H9 (cell line): ENCODE data around the gene SSTR4. TPM values are rescaled to one million over a fixed set of nuclear protein-coding genes. Genes with fewer than 3 reads are reported as not detected.

Experiments used
- DNase-seq: peaks from one replicate; pipeline ENCODE4 v3.0.0-alpha.2; 2017
- H2AFZ ChIP-seq: one replicate; pipeline ENCODE4 v1.6.1; 2013; ENCODE audit warnings: mild to moderate bottlenecking, low read length, control low read depth, moderate library complexity
- H2AK5ac ChIP-seq: 2 replicates; pipeline ENCODE4 v1.6.1; 2013; ENCODE audit warnings: low read length, control low read depth, mixed read lengths; ENCODE audit not compliant: insufficient read length
- H2BK120ac ChIP-seq: one replicate; pipeline ENCODE4 v1.6.1; 2013; ENCODE audit warnings: low read depth, mild to moderate bottlenecking, low read length, control low read depth, inconsistent platforms; ENCODE audit not compliant: poor library complexity, severe bottlenecking
- H2BK12ac ChIP-seq: 2 replicates; pipeline ENCODE4 v1.6.1; 2013; ENCODE audit warnings: low read length, control low read depth, mixed read lengths, low read depth; ENCODE audit not compliant: insufficient read length
- H2BK15ac ChIP-seq: 2 replicates; pipeline ENCODE4 v1.6.1; 2013; ENCODE audit warnings: low read depth, low read length, control low read depth
- H2BK20ac ChIP-seq: one replicate; pipeline ENCODE4 v1.6.1; 2013; ENCODE audit warnings: low read depth, mild to moderate bottlenecking, low read length, control low read depth, inconsistent platforms; ENCODE audit not compliant: poor library complexity, severe bottlenecking
- H2BK5ac ChIP-seq: 2 replicates; pipeline ENCODE4 v1.6.1; 2013; ENCODE audit warnings: low read length, control low read depth, mixed read lengths; ENCODE audit not compliant: insufficient read length
- H3K14ac ChIP-seq: 2 replicates; pipeline ENCODE4 v1.6.1; 2013; ENCODE audit warnings: low read length, control low read depth; ENCODE audit not compliant: insufficient read depth
- H3K18ac ChIP-seq: 2 replicates; pipeline ENCODE4 v1.6.1; 2013; ENCODE audit warnings: low read depth, mild to moderate bottlenecking, mixed read lengths, low read length, control low read depth; ENCODE audit not compliant: insufficient read length
- H3K23ac ChIP-seq: 2 replicates; pipeline ENCODE4 v1.6.1; 2013; ENCODE audit warnings: low read length, control low read depth, mixed read lengths, low read depth; ENCODE audit not compliant: insufficient read length
- H3K23me2 ChIP-seq: 2 replicates; pipeline ENCODE4 v1.6.1; 2013; ENCODE audit warnings: low read depth, mild to moderate bottlenecking, mixed read lengths, low read length, control low read depth; ENCODE audit not compliant: insufficient read length, poor library complexity, severe bottlenecking
- H3K27ac ChIP-seq: 2 replicates; pipeline ENCODE4 v1.5.1; 2013; ENCODE audit warnings: low read length, control low read depth, mixed read lengths, low read depth; ENCODE audit not compliant: insufficient read length
- H3K27me3 ChIP-seq: 2 replicates; pipeline ENCODE4 v1.6.1; 2013; ENCODE audit warnings: low read length, control low read depth, inconsistent platforms; ENCODE audit not compliant: insufficient read depth
- H3K4ac ChIP-seq: 2 replicates; pipeline ENCODE4 v1.6.1; 2013; ENCODE audit warnings: low read depth, mild to moderate bottlenecking, control low read depth, inconsistent platforms, low read length, moderate library complexity
- H3K4me1 ChIP-seq: 2 replicates; pipeline ENCODE4 v1.6.1; 2013; ENCODE audit warnings: low read length, control low read depth, inconsistent platforms; ENCODE audit not compliant: insufficient read depth
- H3K4me2 ChIP-seq: 2 replicates; pipeline ENCODE4 v1.6.1; 2013; ENCODE audit warnings: low read length, control low read depth, mixed read lengths; ENCODE audit not compliant: insufficient read length, insufficient read depth
- H3K56ac ChIP-seq: 2 replicates; pipeline ENCODE4 v1.6.1; 2013; ENCODE audit warnings: low read depth, mild to moderate bottlenecking, mixed read lengths, low read length, control low read depth; ENCODE audit not compliant: insufficient read length
- H3K79me1 ChIP-seq: 2 replicates; pipeline ENCODE4 v1.6.1; 2013; ENCODE audit warnings: low read depth, mild to moderate bottlenecking, moderate library complexity, low read length, control low read depth, inconsistent platforms; ENCODE audit not compliant: insufficient read depth, poor library complexity, severe bottlenecking
- H3K79me2 ChIP-seq: 2 replicates; pipeline ENCODE4 v1.6.1; 2013; ENCODE audit warnings: low read length, control low read depth, inconsistent platforms; ENCODE audit not compliant: insufficient read depth
- H3K9ac ChIP-seq: 2 replicates; pipeline ENCODE4 v1.6.1; 2013; ENCODE audit warnings: low read length, control low read depth, mixed read lengths; ENCODE audit not compliant: insufficient read length; ENCODE audit errors: extremely low read depth
- H3K9me3 ChIP-seq: one replicate; pipeline ENCODE4 v1.6.1; 2013; ENCODE audit warnings: low read depth, low read length, inconsistent platforms; ENCODE audit not compliant: control insufficient read depth
- H3T11ph ChIP-seq: one replicate; pipeline ENCODE4 v1.6.1; 2013; ENCODE audit warnings: mild to moderate bottlenecking, low read length, control low read depth, inconsistent platforms
- H4K20me1 ChIP-seq: one replicate; pipeline ENCODE4 v1.6.1; 2013; ENCODE audit not compliant: control insufficient read depth, insufficient read length, insufficient read depth
- H4K5ac ChIP-seq: 2 replicates; pipeline ENCODE4 v1.6.1; 2013; ENCODE audit warnings: low read depth, mild to moderate bottlenecking, mixed read lengths, low read length, control low read depth; ENCODE audit not compliant: insufficient read length
- H4K8ac ChIP-seq: replicated peaks from 2 replicates; pipeline ENCODE4 v1.6.1; 2013; ENCODE audit warnings: low read length, control low read depth, mixed read lengths, low read depth; ENCODE audit not compliant: insufficient read length
- H4K91ac ChIP-seq: 2 replicates; pipeline ENCODE4 v1.6.1; 2013; ENCODE audit warnings: low read depth, mild to moderate bottlenecking, moderate library complexity, mixed read lengths, low read length, control low read depth; ENCODE audit not compliant: insufficient read length
- H3K27ac Mint-ChIP-seq, 3 experiments: 2 replicates in 2 of 3; 3 replicates in 1 of 3; pipeline ENCODE4 v1.8.0; 2020 to 2021; ENCODE audit warnings: mixed read lengths in 3 of 3, mild to moderate bottlenecking in 1 of 3, moderate library complexity in 1 of 3
- H3K27me3 Mint-ChIP-seq: 2 replicates; pipeline ENCODE4 v1.8.0; 2021; ENCODE audit warnings: low read depth, mild to moderate bottlenecking, moderate library complexity, mixed read lengths
- H3K36me3 Mint-ChIP-seq, 3 experiments: 2 replicates in 2 of 3; 3 replicates in 1 of 3; pipeline ENCODE4 v1.8.0; 2020 to 2021; ENCODE audit warnings: low read depth in 3 of 3, mixed read lengths in 3 of 3; ENCODE audit not compliant: insufficient read depth in 1 of 3
- H3K4me1 Mint-ChIP-seq, 2 experiments: 2 replicates each; pipeline ENCODE4 v1.8.0; 2020; ENCODE audit warnings: mixed read lengths in 2 of 2
- H3K4me3 Mint-ChIP-seq, 2 experiments: 2 replicates in 1 of 2; 3 replicates in 1 of 2; pipeline ENCODE4 v1.8.0; 2020 to 2021; ENCODE audit warnings: mild to moderate bottlenecking in 2 of 2, mixed read lengths in 2 of 2, moderate library complexity in 1 of 2
- H3K9me3 Mint-ChIP-seq, 2 experiments: 2 replicates in 1 of 2; 3 replicates in 1 of 2; pipeline ENCODE4 v1.8.0; 2020; ENCODE audit warnings: mild to moderate bottlenecking in 2 of 2, mixed read lengths in 2 of 2, moderate library complexity in 1 of 2
- CTCF ChIP-seq: fragments of 200-600 bp; sonication (generic); conservative IDR thresholded peaks from 3 replicates; pipeline ENCODE4 v1.8.0; 2021; ENCODE audit warnings: antibody characterized with exemption, mild to moderate bottlenecking
- WGBS: extraction: QIAGEN DNeasy Blood & Tissue Kit; methylation state at CpG from one replicate; pipeline ENCODE4 v1.1.7; 2013; ENCODE audit warnings: missing lambda C conversion rate, low lambda C conversion rate, mixed read lengths; ENCODE audit not compliant: insufficient read length; ENCODE audit errors: extremely low coverage; 5-methylcytosine and 5-hydroxymethylcytosine counted together
- total RNA-seq: library from RNA; stranded (reverse); gene quantifications from 2 replicates; pipeline ENCODE4 v1.2.1, GENCODE V29; 2021

The SSTR4 gene
- total RNA-seq, 1 experiment from 2014 or later = not detected

GRCh38 chr20:23008667-23009066, 26.4 kb upstream of the SSTR4 start:
- Histone ChIP-seq H3K27ac (no peak overlapping the region), H3K23me2 (no peaks in the 10 kb centered on the region), H3K9me3 (no peaks in the 10 kb centered on the region), H2BK15ac (no peak overlapping the region), H2AK5ac (no peak overlapping the region), H4K91ac (no peak overlapping the region), H2BK12ac (no peak overlapping the region), H2BK5ac (no peak overlapping the region), H3K79me1 (no peaks in the 10 kb centered on the region), H3K4ac (no peak overlapping the region), H4K5ac (no peak overlapping the region), H3K4me1 (peaks cover 5% of the 10 kb centered on the region; the same call in 1 of the 2 replicates), H4K20me1 (no peaks in the 10 kb centered on the region), H3K18ac (no peak overlapping the region), H4K8ac (no peak overlapping the region), H3K79me2 (no peaks in the 10 kb centered on the region), H3K56ac (no peak overlapping the region), H3K14ac (no peak overlapping the region; the same call in 1 of the 2 replicates), H3K9ac (no peak overlapping the region), H2AFZ (no peak overlapping the region), H2BK20ac (no peak overlapping the region), H3K4me2 (no peak overlapping the region), H3K27me3 (no peaks in the 10 kb centered on the region), H2BK120ac (no peak overlapping the region), H3T11ph (no peak overlapping the region), H3K23ac (no peak overlapping the region)
- Mint-ChIP-seq H3K4me3 (no peak overlapping the region), H3K27ac (no peak overlapping the region), H3K36me3 (no peaks in the 10 kb centered on the region), H3K9me3 (no peaks in the 10 kb centered on the region), H3K4me1 (peaks cover 7 to 10% of the 10 kb centered on the region in 2 experiments), H3K27me3 (no peaks in the 10 kb centered on the region)
- WGBS = no CpG with 5 or more reads among the region's 2 CpGs
- no peak for DNase-seq
- TF ChIP-seq CTCF = no peak
